ENCODE data around the gene THEMIS.
"Not testable (repeated sequence)": the region's sequence is repeated elsewhere in the genome, so short reads cannot be mapped to it uniquely, and the experiment has no call there.

Gene THEMIS

GRCh38 chr6:127900935-127901334 lies at the start of gene THEMIS:
TSS of gene THEMIS (minus strand) at chr6:127901058. CDS start at chr6:127900932, 126 bp downstream.
- DNase-seq (ENCODE audit: low read depth), result no peak

- no peak for DNase-seq (ENCODE audit: low read depth)
Measured at GRCh38 chr6:127949251-127949650, 48.4 kb upstream of the THEMIS start.

- no peak for DNase-seq (ENCODE audit: low read depth)
Measured at GRCh38 chr6:127946388-127946787, 45.5 kb upstream of the THEMIS start.

GRCh38 chr6:127945434-127946097 lies 44.7 kb upstream of the THEMIS start:
- no peak for DNase-seq (ENCODE audit: low read depth)

- no peak for DNase-seq (ENCODE audit: low read depth)
Measured at GRCh38 chr6:127941228-127941627, 40.4 kb upstream of the THEMIS start.

GRCh38 chr6:127939442-127940066 lies 38.7 kb upstream of the THEMIS start:
- no peak for DNase-seq (ENCODE audit: low read depth)

- DNase-seq (ENCODE audit: low read depth), result no peak
Measured at GRCh38 chr6:127938701-127939100, 37.8 kb upstream of the THEMIS start.

- DNase-seq (ENCODE audit: low read depth), result no peak
Measured at GRCh38 chr6:127937747-127938146, 36.9 kb upstream of the THEMIS start.

GRCh38 chr6:127937102-127937501 lies 36.2 kb upstream of the THEMIS start:
- DNase-seq (ENCODE audit: low read depth), result no peak

- no peak for DNase-seq (ENCODE audit: low read depth)
Measured at GRCh38 chr6:127934956-127935355, 34.1 kb upstream of the THEMIS start.

GRCh38 chr6:127933852-127934840 lies 33.3 kb upstream of the THEMIS start:
- DNase-seq (ENCODE audit: low read depth), result no peak

GRCh38 chr6:127933137-127933536 lies 32.3 kb upstream of the THEMIS start:
- no peak for DNase-seq (ENCODE audit: low read depth)

GRCh38 chr6:127932708-127933107 lies 31.9 kb upstream of the THEMIS start:
- no peak for DNase-seq (ENCODE audit: low read depth)

GRCh38 chr6:127926441-127926840 lies 25.6 kb upstream of the THEMIS start:
- not testable (repeated sequence) for DNase-seq (ENCODE audit: low read depth)

- DNase-seq (ENCODE audit: low read depth), result peak; percentile 10
Measured at GRCh38 chr6:127924440-127924839, 23.6 kb upstream of the THEMIS start.

- DNase-seq (ENCODE audit: low read depth), result no peak
Measured at GRCh38 chr6:127924031-127924430, 23.2 kb upstream of the THEMIS start.

GRCh38 chr6:127923135-127923534 lies 22.3 kb upstream of the THEMIS start:
- no peak for DNase-seq (ENCODE audit: low read depth)

GRCh38 chr6:127921982-127922381 lies 21.1 kb upstream of the THEMIS start:
- no peak for DNase-seq (ENCODE audit: low read depth)

- DNase-seq (ENCODE audit: low read depth), result no peak
Measured at GRCh38 chr6:127920804-127921203, 19.9 kb upstream of the THEMIS start.

GRCh38 chr6:127918506-127919427 lies 17.9 kb upstream of the THEMIS start:
- no peak for DNase-seq (ENCODE audit: low read depth)

GRCh38 chr6:127917766-127918165 lies 16.9 kb upstream of the THEMIS start:
- no peak for DNase-seq (ENCODE audit: low read depth)

GRCh38 chr6:127914240-127914639 lies 13.4 kb upstream of the THEMIS start:
- DNase-seq (ENCODE audit: low read depth), result no peak
